ENCODE data around the gene RYR1.

DNA sequence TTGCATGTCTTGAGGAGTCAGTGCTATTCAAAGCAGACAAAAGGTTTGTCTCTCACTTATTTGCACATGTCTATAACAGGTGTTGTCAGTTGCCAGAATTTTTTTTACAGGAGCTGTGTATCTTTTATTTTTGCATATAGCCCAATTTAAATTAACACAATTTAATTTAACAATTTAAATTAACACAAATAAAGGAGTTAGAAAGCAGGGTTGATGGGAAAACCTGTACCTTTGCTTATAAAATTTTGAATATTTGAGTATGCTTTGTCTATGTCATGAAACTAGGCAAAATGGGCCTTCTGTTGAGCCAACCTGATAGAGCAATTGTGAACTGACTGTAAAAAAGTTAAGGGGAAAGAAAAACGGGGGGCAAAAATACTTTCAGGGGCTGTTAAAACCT lies 106.3 kb downstream of the RYR1 start:
- TF ChIP-seq, protein P1, sequence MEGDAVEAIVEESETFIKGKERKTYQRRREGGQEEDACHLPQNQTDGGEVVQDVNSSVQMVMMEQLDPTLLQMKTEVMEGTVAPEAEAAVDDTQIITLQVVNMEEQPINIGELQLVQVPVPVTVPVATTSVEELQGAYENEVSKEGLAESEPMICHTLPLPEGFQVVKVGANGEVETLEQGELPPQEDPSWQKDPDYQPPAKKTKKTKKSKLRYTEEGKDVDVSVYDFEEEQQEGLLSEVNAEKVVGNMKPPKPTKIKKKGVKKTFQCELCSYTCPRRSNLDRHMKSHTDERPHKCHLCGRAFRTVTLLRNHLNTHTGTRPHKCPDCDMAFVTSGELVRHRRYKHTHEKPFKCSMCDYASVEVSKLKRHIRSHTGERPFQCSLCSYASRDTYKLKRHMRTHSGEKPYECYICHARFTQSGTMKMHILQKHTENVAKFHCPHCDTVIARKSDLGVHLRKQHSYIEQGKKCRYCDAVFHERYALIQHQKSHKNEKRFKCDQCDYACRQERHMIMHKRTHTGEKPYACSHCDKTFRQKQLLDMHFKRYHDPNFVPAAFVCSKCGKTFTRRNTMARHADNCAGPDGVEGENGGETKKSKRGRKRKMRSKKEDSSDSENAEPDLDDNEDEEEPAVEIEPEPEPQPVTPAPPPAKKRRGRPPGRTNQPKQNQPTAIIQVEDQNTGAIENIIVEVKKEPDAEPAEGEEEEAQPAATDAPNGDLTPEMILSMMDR (conservative IDR thresholded peaks at IDR 0.05; ENCODE audit: low read length) = no peak
- no peak for TF ChIP-seq EZH2phosphoT487 (IDR thresholded peaks at IDR 0.05; ENCODE audit: borderline replicate concordance)

Measured in Loucy (cell line).